HG03558 (cell line): ENCODE results near the gene URB1.

Source experiments
- ATAC-seq: cut with Tn5 transposase; IDR thresholded peaks from one replicate; pipeline ENCODE4 v1.9.1; 2021; ENCODE audit warnings: moderate number of reproducible peaks; ENCODE audit not compliant: unreplicated experiment; ENCODE audit errors: extremely low read depth

Gene URB1

DNA sequence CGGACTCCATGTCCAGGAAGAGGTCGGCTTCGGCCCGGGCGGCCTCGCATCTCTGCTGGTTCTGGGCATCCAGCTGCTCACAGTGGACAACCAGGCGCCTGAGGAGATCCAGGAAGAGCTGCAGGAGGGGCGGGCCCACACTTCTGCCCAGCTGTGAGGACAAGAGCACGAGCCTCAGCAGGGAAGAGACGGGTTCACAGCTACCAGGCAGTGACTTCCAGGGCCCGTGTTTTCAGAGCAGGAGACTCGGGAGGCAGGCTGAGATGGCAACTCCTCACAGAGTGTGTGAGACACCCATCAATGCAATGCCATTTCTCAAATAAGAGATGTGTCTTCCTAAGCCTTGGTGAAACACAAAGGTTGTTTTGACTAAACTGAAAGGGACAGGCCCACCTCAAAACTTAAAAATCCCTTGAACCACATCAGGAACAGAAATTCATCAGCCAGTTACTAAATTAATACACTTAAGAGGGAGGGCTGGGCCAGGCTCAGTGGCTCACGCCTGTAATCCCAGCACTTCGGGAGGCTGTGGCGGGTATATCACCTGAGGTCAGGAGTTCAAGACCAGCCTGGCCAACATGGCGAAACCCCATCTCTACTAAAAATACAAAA lies 43.4 kb downstream of the URB1 start:
- ATAC-seq, result no peak

- no peak for ATAC-seq
Measured at GRCh38 chr21:32348604-32349332, 44.0 kb downstream of the URB1 start.

- ATAC-seq, result no peak
Measured at GRCh38 chr21:32347977-32348376, 44.8 kb downstream of the URB1 start.

- no peak for ATAC-seq
Measured at GRCh38 chr21:32347351-32347750, 45.5 kb downstream of the URB1 start.

DNA sequence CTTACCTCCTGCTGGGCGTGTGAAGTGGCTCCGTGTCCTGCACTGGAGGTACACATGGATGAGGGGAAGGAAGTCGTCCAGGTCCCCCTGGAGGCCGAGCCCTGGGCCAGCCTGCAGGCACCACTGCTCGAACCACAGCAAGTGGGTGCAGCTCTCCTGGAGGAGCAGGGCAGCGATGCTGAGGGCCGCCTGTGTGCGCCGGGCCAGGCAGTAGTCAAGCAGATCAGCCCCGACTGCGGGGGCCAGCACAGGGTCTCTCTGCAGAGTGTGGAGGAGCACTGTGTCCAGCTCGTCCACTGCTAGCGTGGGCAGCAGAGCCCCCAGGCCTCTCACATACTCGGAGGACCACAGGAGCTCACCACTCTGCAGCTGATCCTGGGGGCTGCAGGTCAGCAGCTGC lies 45.9 kb downstream of the URB1 start:
- ATAC-seq, result no peak

DNA sequence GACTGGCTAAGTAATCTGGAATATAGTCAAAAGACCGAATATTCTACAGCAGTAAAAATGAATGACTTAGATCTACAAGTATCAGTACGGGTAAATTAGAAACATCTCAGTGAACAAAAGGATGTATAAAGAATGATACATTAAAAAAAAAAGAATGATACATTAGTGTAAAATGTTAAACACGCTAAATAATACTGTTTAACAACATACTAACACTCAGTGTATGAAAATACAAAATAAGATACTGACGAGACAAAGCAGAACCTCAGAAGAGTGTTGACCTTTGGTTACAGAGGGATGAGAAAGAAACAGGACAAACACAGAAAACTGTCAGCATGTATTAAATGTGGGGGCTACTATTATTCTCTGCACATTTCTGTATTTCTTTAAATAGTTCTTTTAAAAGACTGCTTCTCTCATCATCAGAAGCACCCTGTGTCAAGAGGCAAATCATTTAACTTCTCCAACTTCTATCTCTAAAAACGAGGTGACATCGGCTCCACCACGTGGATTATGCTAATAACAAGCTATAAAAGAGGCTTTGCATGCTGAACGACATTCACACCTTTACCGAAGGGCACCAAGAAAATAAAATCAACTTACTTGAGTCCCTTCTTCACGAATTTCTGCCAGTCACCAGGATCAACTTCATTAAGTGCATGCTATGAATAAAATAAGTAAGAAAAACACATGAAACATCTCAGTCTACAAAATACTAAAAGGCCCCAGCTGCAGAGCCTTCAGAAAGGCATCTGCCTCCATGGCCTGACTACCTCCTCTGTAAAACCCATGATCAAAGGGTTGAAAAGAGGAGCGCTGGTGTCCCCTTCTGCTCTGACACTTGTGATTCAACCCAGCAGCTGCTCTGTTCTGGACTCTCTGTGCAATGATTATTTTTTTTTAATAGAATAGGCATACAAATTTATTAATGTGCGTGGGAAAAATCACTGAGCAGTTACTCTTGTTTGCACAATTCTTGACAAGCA lies 51.7 kb downstream of the URB1 start:
- no peak for ATAC-seq

DNA sequence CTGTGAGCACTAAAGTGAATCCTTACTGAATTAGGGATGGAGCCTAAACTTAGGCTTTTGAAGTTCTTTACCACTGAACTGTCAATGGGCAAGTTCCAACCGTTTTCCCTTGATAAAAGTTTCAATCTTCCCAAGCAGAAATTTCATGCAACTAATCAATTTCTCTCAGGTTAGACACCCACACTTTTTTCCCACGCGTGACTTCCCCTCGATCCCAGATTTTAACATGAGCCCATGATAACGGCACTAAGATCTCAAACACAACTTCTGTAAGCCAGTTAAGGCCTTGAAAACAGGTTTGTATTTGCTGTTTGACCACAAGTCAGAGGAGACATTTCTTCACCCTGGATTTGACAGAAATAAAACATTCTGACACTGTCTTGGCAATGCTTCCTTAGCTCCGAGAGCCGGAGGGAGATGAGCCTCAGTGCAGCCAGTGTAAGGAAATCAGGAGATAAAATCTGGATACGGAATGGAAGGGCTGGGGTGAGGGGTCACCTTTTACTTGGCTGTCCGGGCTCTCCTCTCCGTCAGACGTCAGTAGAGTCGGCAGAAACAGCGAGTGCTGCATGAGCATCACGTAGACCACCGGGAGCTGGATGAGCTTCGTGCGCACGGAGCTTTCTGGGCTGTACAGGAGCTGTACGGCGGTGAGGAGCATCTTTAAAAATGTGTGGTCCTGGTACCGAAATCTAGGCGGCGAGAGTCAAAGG lies 54.4 kb downstream of the URB1 start:
- ATAC-seq, result no peak

- no peak for ATAC-seq
Measured at GRCh38 chr21:32337206-32337605, 55.6 kb downstream of the URB1 start.

DNA sequence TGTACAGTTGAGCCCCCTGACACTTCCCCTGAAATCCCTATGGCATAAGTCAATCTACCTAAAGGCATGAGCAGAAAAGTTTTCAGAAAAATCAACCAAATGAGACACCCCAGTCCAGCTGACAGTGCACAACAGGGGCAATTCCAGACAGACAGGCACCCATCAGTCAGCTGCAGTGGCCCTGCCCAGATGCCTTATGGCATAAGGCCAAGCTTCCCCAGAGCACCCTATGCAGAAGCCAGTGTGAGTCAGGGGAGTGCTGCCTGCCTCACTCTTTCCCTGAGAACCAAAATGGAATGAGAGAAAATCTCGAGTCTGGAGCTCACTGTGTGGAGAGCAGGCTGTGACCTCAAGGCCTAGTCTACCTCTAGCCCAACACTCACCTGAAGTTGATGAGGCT lies 56.1 kb downstream of the URB1 start:
- no peak for ATAC-seq

- ATAC-seq, result no peak
Measured at GRCh38 chr21:32335601-32336575, 56.9 kb downstream of the URB1 start.

- no peak for ATAC-seq
Measured at GRCh38 chr21:32334980-32335531, 57.8 kb downstream of the URB1 start.

DNA sequence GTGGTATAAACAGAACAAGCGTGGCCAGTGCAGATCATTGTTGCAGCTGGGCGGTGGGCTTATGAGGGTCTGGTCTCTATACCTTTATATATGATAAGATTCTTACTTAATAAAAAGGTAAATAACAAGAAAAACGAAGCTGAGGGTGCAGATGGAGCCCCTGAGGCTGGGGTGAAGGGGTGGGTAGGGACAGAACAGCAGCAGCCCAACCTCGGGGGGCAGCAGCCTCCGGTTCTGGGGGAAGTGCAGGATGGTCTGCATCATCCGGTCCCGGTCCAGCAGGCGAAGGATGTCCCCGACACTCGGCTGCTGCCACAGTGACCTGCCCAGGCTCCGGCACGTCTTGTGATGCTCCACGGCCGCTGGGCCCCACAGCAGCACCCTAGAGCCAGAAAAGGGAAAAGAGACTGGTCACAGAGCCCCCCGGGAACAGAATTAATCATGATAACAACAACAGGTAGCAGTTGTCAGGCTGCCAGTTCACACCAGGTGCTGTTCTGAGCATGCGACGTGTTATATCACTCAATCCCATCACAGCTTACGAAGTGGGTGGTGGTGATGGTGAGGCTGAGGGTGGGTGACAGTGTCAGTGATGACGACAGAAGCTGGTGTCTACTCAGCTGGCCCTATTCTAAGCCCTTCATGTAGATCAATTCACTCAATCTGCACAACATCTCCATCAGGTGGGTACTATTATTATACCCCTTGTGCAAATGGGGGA lies 58.7 kb downstream of the URB1 start:
- no peak for ATAC-seq

DNA sequence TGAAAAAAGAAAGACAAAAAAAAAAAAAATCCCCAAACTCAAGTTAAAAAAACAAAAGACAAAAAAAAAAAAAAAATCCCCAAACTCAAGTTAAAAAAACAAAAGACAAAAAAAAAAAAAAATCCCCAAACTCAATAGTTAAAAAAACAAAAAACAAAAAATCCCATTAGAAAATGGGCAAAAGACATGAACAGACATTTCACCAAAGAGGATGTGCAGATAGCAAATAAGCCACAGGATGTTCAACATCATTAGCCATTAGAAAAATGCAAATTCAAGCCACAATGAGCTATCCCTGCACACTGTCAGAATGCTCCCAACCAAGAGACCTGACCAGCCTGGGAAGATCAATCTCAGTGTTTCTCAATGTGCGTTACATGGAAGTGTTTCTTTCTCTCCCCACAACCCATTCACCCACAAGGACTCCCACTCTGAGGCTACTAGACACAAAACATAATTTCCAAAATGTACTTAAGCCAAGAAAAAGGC lies 60.3 kb downstream of the URB1 start:
- ATAC-seq, result no peak

GRCh38 chr21:32331444-32332305 lies 61.1 kb downstream of the URB1 start:
- no peak for ATAC-seq

DNA sequence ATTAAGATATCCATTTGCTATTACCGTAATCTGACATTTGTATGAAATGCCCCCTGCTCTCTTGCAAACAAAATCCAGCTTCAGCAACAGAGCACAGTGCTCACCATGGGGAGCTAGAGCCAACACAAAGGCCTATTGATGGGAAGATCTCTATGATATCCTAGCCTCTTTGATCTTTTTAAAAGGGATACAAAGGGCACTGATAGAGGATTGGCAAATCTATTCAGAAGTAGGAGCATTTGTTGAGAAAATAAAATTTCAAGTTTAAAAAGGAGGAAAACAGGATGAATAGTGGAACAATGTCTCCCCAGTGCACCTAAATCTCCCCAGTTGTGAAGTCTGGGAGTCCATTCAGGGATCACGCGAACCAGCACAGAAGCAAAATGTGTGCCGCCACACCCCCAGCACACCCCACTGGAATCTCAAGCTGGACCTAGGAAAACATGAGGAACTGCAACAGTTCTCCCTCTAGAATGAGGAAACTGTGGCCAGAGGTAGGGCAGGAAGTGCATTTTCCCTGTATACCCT lies 62.0 kb downstream of the URB1 start:
- no peak for ATAC-seq

- no peak for ATAC-seq
Measured at GRCh38 chr21:32329776-32330175, 63.0 kb downstream of the URB1 start.

DNA sequence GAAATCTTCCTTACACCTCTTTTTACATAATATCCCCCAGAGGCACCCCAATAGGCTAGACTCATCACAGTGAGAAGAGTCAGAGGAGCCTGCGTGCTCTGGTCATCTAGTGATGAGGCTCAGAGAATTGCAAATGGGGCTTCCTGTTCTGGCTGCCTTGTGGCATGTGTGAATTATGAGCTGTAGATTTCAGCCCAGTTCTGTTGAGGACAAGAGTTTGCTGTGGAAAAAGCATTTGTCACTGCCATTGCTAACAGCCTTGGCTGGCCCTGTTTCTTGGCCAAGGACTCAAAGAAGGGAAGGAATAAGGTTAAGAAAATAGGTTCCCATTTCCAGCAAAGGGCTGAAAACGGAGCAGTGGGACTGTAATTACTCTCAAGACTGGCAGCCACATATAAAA lies 63.5 kb downstream of the URB1 start:
- no peak for ATAC-seq
